Measurements from ENCODE around the gene PLD1. TPM values are rescaled to one million over a fixed set of nuclear protein-coding genes. Genes with fewer than 3 reads are reported as not detected.

The PLD1 gene
- total and polyA plus RNA-seq, 2 of the 8 experiments (the other 6 are each of a cell fraction or from before 2014, with no cell fraction given): 1.2 to 2.6 TPM

- Histone ChIP-seq H2AK5ac (ENCODE audit: low read depth, low read length) (no peak overlapping the region), H3K14ac (ENCODE audit: insufficient read length) (no peak overlapping the region), H2BK15ac (ENCODE audit: low read length) (no peak overlapping the region), H2BK120ac (replicated peaks; ENCODE audit: low read depth, low read length) (no peak overlapping the region), H3K9ac (replicated peaks in 1 of 4; ENCODE audit: extremely low read depth in 1 of 4, low read depth in 3 of 4, low read length in 3 of 4) (no peak overlapping the region), H3K36me3 (ENCODE audit: control insufficient read depth in 2 of 4, insufficient read depth in 4 of 4, low read length in 3 of 4) (no peaks in the 10 kb centered on the region), H4K91ac (replicated peaks; ENCODE audit: insufficient read length, low read length) (no peak overlapping the region), H2BK5ac (ENCODE audit: low read depth, low read length) (no peak overlapping the region), H3K4me3 (ENCODE audit: extremely low read depth in 1 of 4, insufficient read depth in 2 of 4, low read depth in 3 of 4, low read length in 4 of 4) (no peak overlapping the region), H4K5ac (ENCODE audit: insufficient read length, low read depth, low read length) (no peak overlapping the region), H3K4me2 (ENCODE audit: insufficient read depth in 1 of 2, low read depth in 2 of 2, low read length in 2 of 2) (no peak overlapping the region), H3K18ac (ENCODE audit: extremely low read depth, low read length) (no peak overlapping the region), H3K4ac (replicated peaks; ENCODE audit: insufficient read length, low read depth, low read length) (no peak overlapping the region), H3K9me3 (ENCODE audit: insufficient read depth in 2 of 2, low read depth in 1 of 2, low read length in 1 of 2) (no peaks in the 10 kb centered on the region), H3K23me2 (ENCODE audit: low read depth, low read length) (no peaks in the 10 kb centered on the region), H3K79me1 (ENCODE audit: low read depth, low read length) (no peaks in the 10 kb centered on the region), H2AFZ (ENCODE audit: low read length) (peak overlapping the region; percentile 91), H3K23ac (ENCODE audit: insufficient read length) (no peak overlapping the region), H3K27ac (ENCODE audit: low read depth, low read length) (no peak overlapping the region), H4K20me1 (replicated peaks in 1 of 2; ENCODE audit: control insufficient read depth in 1 of 2, insufficient read depth in 2 of 2, low read length in 2 of 2) (no peaks in the 10 kb centered on the region), H3K56ac (replicated peaks; ENCODE audit: insufficient read length, low read depth, low read length) (no peak overlapping the region), H3K79me2 (ENCODE audit: control insufficient read depth in 1 of 2, insufficient read depth in 2 of 2, low read length in 2 of 2) (no peaks in the 10 kb centered on the region), H2BK12ac (ENCODE audit: low read depth, low read length) (no peak overlapping the region), H4K8ac (ENCODE audit: extremely low read depth, insufficient read depth, low read length) (no peak overlapping the region), H3K27me3 (replicated peaks in 1 of 4; ENCODE audit: control insufficient read depth in 3 of 4, extremely low read depth in 1 of 4, insufficient read depth in 3 of 4, low read length in 3 of 4) (no peaks in the 10 kb centered on the region), H3K4me1 (replicated peaks in 1 of 4; ENCODE audit: control insufficient read depth in 3 of 4, insufficient read depth in 4 of 4, low read length in 3 of 4) (peaks cover 0 to 4% (median 2%) of the 10 kb centered on the region in 4 experiments; a peak in 3 of 7 replicates), H2BK20ac (ENCODE audit: low read length) (no peak overlapping the region)
- POLR2A ChIA-PET (ENCODE audit: partially characterized antibody): no interaction called here
- TF ChIP-seq SAP30 (IDR thresholded peaks at IDR 0.05; ENCODE audit: insufficient read depth, insufficient replicate concordance, low read length) (no peak), SIX5 (IDR thresholded peaks at IDR 0.05; ENCODE audit: low read depth, low read length) (no peak), JUND (IDR thresholded peaks at IDR 0.05; ENCODE audit: low read length) (no peak)
- WGBS, 2 experiments (ENCODE audit: extremely low coverage in 1 of 2, insufficient coverage in 1 of 2, insufficient read length in 1 of 2, insufficient replicate concordance in 2 of 2, low coverage in 1 of 2, low lambda C conversion rate in 2 of 2, missing lambda C conversion rate in 1 of 2): 75% methylated on average over 6 of the region's 6 CpGs; no CpG with 5 or more reads in 1 of the 2 experiments
- FAIRE-seq: no peak
- CTCF ChIA-PET (ENCODE audit: partially characterized antibody): interaction anchor here (1.0 to 3.5 kb wide), 5 partner anchors 10 to 491 kb away, joined by 3 to 25 read pairs (median 4); no protein-coding TSS in a partner anchor
- no peak for DNase-seq (ENCODE audit: low read depth in 1 of 2, low spot score in 2 of 2)
Measured at GRCh38 chr3:171840811-171841619, 30.7 kb upstream of the PLD1 start.

Measured in H1 (cell line).